Cardiac fibroblast (primary cell): Measurements from ENCODE around the gene PLA2G4E.

Experiments used
- DNase-seq, 2 donors: peaks; one replicate each; pipeline versions ENCODE4 v3.0.0 to v3.0.0-alpha.2; 2010; ENCODE audit warnings: low read depth in 2 of 2
- H3K4me3 ChIP-seq, 2 donors: replicated peaks in 1 of 2; 1 replicate in 1 of 2; 2 replicates in 1 of 2; pipeline ENCODE4 v1.5.1; 2011; ENCODE audit warnings: low read depth in 2 of 2, low read length in 2 of 2, mild to moderate bottlenecking in 2 of 2, moderate library complexity in 1 of 2
- TF ChIP-seq, protein P1 (sequence below): IDR thresholded peaks from one replicate; pipeline ENCODE4 v1.5.1; 2011; ENCODE audit warnings: low read depth, mild to moderate bottlenecking, low read length, inconsistent platforms

Gene PLA2G4E

DNA sequence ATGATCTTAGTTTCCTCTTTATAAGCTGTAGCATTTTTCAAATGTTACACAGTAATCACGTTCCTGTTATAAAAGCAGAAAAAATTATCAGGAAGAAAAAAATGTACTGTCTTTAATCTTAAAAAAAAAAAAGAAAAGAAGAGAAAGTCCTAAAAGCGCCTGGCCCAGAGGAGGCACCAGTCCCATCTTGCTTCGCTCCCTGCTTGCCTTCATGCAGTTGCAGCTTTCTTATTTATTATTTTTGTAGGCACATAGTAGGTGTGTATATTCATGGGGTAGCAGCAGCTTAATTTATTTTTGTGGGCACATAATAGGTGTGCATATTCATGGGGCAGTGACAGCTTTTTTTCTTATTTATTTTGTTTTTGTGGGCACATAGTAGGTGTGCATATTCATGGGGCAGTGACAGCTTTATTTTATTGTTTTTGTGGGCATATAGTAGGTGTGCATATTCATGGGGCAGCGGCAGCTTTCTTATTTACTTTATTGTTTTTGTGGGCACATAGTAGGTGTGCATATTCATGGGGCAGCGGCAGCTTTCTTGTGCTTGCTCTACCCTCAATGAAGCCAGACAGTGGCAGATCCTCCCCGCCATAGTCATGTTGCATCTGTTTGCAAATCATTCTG lies 43.0 kb downstream of the PLA2G4E start:
- no peak for DNase-seq

DNA sequence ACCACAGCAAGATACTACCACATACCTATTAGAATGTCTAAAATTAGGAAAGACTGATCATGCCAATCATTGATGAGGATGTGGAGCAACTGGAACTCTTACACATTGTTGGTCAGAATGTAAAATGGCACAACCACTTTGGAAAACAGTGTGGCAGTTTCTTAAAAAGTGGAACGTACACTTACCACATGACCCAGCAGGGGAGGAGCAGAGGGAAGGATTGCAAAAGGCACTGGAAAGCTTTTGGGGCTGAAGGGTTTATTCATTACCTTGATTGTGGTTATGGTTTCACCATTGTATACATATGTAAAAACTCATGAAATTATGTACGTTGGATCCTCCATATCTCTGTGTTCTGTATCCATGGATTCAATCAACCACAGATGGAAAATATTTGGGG lies 45.2 kb downstream of the PLA2G4E start:
- H3K4me3 ChIP-seq, result no peak overlapping the region
- DNase-seq, result no peak
- TF ChIP-seq, protein P1, sequence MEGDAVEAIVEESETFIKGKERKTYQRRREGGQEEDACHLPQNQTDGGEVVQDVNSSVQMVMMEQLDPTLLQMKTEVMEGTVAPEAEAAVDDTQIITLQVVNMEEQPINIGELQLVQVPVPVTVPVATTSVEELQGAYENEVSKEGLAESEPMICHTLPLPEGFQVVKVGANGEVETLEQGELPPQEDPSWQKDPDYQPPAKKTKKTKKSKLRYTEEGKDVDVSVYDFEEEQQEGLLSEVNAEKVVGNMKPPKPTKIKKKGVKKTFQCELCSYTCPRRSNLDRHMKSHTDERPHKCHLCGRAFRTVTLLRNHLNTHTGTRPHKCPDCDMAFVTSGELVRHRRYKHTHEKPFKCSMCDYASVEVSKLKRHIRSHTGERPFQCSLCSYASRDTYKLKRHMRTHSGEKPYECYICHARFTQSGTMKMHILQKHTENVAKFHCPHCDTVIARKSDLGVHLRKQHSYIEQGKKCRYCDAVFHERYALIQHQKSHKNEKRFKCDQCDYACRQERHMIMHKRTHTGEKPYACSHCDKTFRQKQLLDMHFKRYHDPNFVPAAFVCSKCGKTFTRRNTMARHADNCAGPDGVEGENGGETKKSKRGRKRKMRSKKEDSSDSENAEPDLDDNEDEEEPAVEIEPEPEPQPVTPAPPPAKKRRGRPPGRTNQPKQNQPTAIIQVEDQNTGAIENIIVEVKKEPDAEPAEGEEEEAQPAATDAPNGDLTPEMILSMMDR, result no peak

More for the DNA sequence above, 43.0 kb downstream of the PLA2G4E start:
- TF ChIP-seq, protein P1, result no peak
- no peak overlapping the region for H3K4me3 ChIP-seq

DNA sequence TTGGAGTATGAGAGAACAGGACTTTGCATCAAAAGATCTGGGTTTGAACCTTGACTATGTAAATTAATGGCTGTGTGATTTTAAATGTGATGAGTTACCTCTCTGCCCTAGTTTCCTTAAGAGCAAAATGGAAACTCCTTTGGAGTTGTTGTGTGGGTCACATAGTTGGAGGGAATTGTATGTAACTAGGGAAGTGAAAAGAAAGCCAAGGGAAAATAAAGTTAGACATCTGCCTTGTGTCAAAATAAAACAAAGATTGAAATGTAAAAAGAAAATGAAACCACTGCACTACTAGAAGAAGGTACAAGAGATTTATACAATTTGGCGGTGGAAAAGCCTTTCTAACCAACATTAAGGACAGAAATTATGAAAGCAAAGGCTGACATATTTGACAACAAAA lies 46.8 kb downstream of the PLA2G4E start:
- no peak for DNase-seq
- TF ChIP-seq, protein P1, result no peak
- H3K4me3 ChIP-seq, result no peak overlapping the region

DNA sequence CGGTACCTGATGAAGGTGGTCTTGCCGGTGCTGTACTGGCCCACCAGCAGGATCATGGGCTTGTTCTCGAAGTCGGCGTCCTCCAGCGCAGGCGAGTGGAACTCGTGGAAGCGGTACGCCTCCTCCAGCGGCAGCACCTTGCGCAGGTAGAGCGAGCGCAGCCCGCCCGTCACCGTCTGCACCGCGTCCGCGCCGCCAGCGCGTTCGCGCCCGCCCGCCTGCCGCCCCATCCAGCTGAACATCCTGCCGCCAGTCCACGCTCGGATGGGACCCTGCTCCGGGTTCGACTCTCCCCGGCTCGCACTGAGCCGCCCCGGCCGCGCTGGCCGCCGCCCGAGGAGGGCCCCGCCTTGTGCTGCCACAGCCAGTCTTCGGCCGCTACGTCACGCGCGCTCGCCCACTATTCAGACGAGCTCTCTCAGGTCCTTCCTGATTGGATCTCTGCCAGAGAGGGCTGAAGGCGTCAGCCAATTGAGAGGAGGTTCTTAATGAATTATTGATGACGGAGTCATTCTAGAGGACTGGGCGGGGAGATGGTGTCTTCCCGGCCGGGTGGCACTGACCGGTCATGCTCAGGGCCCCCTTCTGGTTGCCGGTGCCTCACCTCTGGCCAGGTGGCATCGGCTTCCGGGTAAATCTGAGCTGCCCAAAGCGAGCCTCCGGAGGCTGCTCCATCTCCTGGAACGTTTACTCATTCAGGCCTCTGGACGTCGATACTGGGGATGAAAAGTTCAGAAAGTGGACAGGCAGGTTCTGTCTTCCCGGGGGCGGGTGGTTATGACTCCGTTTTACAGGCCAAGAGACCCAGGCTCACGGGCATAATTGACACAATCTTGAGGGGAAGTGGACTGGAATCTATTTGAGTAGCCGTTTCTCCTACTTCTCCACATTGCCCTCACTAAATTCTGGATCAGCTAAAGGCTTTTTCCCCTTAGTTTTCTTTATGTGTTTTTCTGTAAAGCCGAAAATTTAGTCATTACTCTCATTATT lies 48.3 kb downstream of the PLA2G4E start, which contains the start of gene EHD4:
EHD4 (minus strand) TSS at position 305 of the 990 bp plus-strand sequence; CDS start at position 242, 63 bp downstream.
- TF ChIP-seq, protein P1, result peak; percentile 21
- H3K4me3 ChIP-seq, result peak within 1 kb of the TSS; percentile 89 to 100
- peak; percentile 99 for DNase-seq

DNA sequence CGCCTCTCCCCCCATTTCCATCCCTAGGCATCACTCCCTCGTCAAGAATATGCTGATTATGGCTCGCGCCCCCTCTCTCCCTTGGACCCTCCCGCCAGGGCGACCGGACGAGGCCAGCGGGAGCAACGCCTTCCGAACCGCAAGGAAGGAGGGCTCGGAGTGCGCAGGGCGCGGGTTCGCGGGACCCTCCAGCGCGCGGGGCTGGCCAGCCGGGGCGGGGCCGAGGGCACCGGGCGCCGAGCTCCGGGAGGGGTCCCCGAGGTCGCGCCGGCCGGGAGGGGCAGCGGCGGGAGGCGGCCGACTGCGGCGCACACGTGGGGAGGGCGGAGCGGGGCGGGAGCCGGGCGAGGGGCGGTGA lies 49.0 kb downstream of the PLA2G4E start:
- peak overlapping the region; percentile 89 to 100 for H3K4me3 ChIP-seq
- no peak for DNase-seq
- TF ChIP-seq, protein P1, result no peak

DNA sequence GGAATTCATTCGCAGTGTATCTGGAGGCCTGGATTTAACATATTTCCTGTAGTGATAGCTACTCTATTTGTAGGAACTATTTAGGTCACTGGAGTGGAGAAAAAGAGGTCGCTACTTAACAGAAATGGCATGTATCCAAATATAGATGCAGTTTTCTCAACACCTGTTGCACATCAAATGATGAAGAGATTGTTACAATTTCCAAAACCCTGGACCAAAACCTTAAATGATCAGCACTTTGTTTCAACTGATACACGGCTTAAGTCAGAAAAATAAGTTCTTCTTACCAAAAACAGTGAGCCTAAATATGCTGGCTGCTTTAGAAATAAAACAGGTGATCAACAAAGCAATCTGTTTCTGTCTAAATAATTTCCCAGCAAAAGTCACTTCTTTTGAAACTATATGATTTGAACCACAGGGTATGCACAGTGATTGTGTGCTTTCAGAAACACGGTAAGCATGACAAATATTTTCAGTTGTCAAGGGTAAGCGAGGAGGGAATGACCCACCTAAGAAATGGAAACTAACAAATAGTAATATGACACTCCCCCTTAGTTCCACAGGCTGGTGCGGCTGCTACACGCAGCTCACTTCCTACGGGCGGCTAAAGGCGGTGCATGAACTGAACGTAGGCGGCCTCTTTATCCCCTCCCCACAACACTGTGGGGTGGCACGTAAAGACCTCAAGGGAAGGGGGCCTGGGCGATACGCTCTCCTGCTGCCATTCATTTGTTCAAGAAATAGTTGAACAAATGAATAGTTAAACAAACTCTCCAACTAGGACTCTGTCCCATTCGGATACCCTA lies 49.5 kb downstream of the PLA2G4E start:
- TF ChIP-seq, protein P1, result no peak
- DNase-seq, result peak; percentile 65 to 66
- H3K4me3 ChIP-seq, result peak overlapping the region; percentile 89 to 100
